Esophagus squamous epithelium (tissue), 5 donors: Measurements from ENCODE around the gene HES2. TPM values are rescaled to one million over a fixed set of nuclear protein-coding genes. Genes with fewer than 3 reads are reported as not detected.
"Not testable (repeated sequence)": the region's sequence is repeated elsewhere in the genome, so short reads cannot be mapped to it uniquely, and the experiment has no call there.

Experiments
- DNase-seq: peaks from one replicate; lab custom pipeline; 2025; lab: John Stamatoyannopoulos, UW
- H3K27ac ChIP-seq, 4 donors: fragments of 200-600 bp; sonication (generic); one replicate each; pipeline ENCODE4 v1.5.1; 2016 to 2019; ENCODE audit warnings: mild to moderate bottlenecking in 1 of 4
- H3K27me3 ChIP-seq, 4 donors: fragments of 200-600 bp; sonication (generic); 1 replicate in 3 of 4; 2 replicates in 1 of 4; pipeline versions ENCODE4 v1.5.1 to v1.6.0; 2017 to 2021; ENCODE audit warnings: antibody characterized with exemption in 1 of 4
- H3K36me3 ChIP-seq, 3 donors: fragments of 200-600 bp; sonication (generic); one replicate each; pipeline ENCODE4 v1.5.1; 2016 to 2019
- H3K4me1 ChIP-seq, 3 donors: fragments of 200-600 bp; sonication (generic); one replicate each; pipeline ENCODE4 v1.5.1; 2017 to 2019
- H3K4me3 ChIP-seq, 4 donors: fragments of 200-600 bp; sonication (generic); 1 replicate in 3 of 4; 2 replicates in 1 of 4; pipeline ENCODE4 v1.5.1; 2016 to 2019; ENCODE audit warnings: mild to moderate bottlenecking in 2 of 4, moderate library complexity in 1 of 4
- H3K9me3 ChIP-seq, 3 donors: fragments of 200-600 bp; sonication (generic); one replicate each; pipeline ENCODE4 v1.5.1; 2016 to 2019
- CTCF ChIP-seq, 6 experiments: fragments of 450-650 bp in 4 of 6; fragments of 200-600 bp in 2 of 6; sonication (generic) in 2 of 6; IDR thresholded peaks; one replicate each; pipeline ENCODE4 v1.5.1; 2016 to 2019; ENCODE audit warnings: antibody characterized with exemption in 6 of 6, mild to moderate bottlenecking in 4 of 6, moderate library complexity in 4 of 6
- POLR2A ChIP-seq, 4 donors: fragments of 450-650 bp; IDR thresholded peaks; one replicate each; pipeline ENCODE4 v1.6.1; 2017; ENCODE audit warnings: antibody characterized with exemption in 4 of 4, mild to moderate bottlenecking in 4 of 4, moderate library complexity in 3 of 4
- WGBS, 2 donors: methylation state at CpG; one replicate each; pipeline ENCODE4 v1.1.5; 2018; 5-methylcytosine and 5-hydroxymethylcytosine counted together
- intact Hi-C: fragments of 100-400 bp; cut with DNase I; formaldehyde crosslinking; loops from one replicate; pipeline ENCODE4 v1.15.0; 2022
- total RNA-seq, 4 donors: library from RNA; depleted of rRNA; stranded (reverse); fragments of >200 nt; gene quantifications; one replicate each; pipeline ENCODE4 v1.1.0, GENCODE V29; 2016
- donor health status: DM: yes; HTN: yes; CAD: no.

The HES2 gene
- total RNA-seq, 4 donors from 2014 or later: 40.5 to 51.9 (median 50.2) TPM

GRCh38 chr1:6447016-6447817, 27.5 kb upstream of the HES2 start:
- Histone ChIP-seq H3K27me3 (peaks cover 9 to 90% (median 17%) of the 10 kb centered on the region in 4 donors), H3K4me1 (peaks cover 17 to 30% (median 21%) of the 10 kb centered on the region in 3 donors), H3K36me3 (peaks cover 0 to 6% (median 0%) of the 10 kb centered on the region in 3 donors), H3K9me3 (no peaks in the 10 kb centered on the region), H3K4me3 (peak overlapping the region in 3 of 4 donors; percentile 13 to 57 (median 35)), H3K27ac (no peak overlapping the region)
- TF ChIP-seq CTCF (IDR thresholded peaks at IDR 0.05) (no peak), POLR2A (IDR thresholded peaks at IDR 0.05) (no peak)
- intact Hi-C loops: no loop called here
- no peak for DNase-seq
- 7% methylated on average over 10 of the region's 67 CpGs; no CpG with 5 or more reads in 1 of the 2 donors for WGBS, 2 donors

- Histone ChIP-seq H3K36me3 (peaks cover 0 to under 1% (median 0%) of the 10 kb centered on the region in 3 donors), H3K27me3 (peaks cover 9 to 90% (median 17%) of the 10 kb centered on the region in 4 donors), H3K4me1 (peaks cover 17 to 30% (median 21%) of the 10 kb centered on the region in 3 donors), H3K9me3 (no peaks in the 10 kb centered on the region), H3K27ac (no peak overlapping the region), H3K4me3 (peak overlapping the region in 1 of 4 donors; percentile 57)
- intact Hi-C loops: no loop called here
- no peak for DNase-seq
- WGBS, 2 donors: 42% methylated on average over 2 of the region's 4 CpGs; no CpG with 5 or more reads in 1 of the 2 donors
- no peak for TF ChIP-seq CTCF (IDR thresholded peaks at IDR 0.05)
- TF ChIP-seq POLR2A (IDR thresholded peaks at IDR 0.05): no peak
Observed at GRCh38 chr1:6446665-6447015, 26.9 kb upstream of the HES2 start.

DNA sequence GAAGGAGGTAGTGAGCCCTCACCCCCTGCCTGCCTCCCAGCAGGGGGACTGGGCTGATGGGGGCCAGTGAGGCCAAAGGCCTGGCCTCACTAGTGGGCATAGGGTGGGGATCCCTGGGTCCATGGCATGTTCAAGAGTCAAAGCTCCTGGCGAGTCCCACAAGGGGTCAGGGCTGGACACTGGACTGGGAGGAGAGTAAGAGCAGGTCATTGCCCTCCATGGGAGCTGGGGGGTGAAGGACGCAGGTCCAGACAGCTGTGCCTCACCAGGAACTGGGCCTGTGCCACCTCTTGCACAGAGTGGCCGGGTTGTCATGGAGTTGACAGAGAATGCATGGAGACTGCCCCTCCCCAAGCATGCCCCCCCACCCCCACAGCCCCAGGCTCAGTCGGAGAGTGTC, 26.2 kb upstream of the HES2 start:
- DNase-seq, intact Hi-C loops, H3K9me3 ChIP-seq, H3K4me3 ChIP-seq, H3K36me3 ChIP-seq, H3K27ac ChIP-seq: not testable (repeated sequence)
- Histone ChIP-seq H3K27me3 (peaks cover 9 to 90% (median 17%) of the 10 kb centered on the region in 4 donors), H3K4me1 (peaks cover 17 to 31% (median 21%) of the 10 kb centered on the region in 3 donors)
- 60% methylated on average over 1 of the region's 4 CpGs; no CpG with 5 or more reads in 1 of the 2 donors for WGBS, 2 donors

- DNase-seq: no peak
- H3K4me1 ChIP-seq: peaks cover 17 to 38% (median 22%) of the 10 kb centered on the region in 3 donors
- no peaks in the 10 kb centered on the region for H3K9me3 ChIP-seq
- intact Hi-C loops: no loop called here
- no peak overlapping the region for H3K27ac ChIP-seq
- 61 to 66% methylated on average over 6 to 8 of the region's 19 CpGs for WGBS, 2 donors
- no peaks in the 10 kb centered on the region for H3K36me3 ChIP-seq
- TF ChIP-seq POLR2A (IDR thresholded peaks at IDR 0.05) (no peak), CTCF (IDR thresholded peaks at IDR 0.05) (peak in 5 of 6 experiments; percentile 29 to 68 (median 40))
- no peak overlapping the region for H3K4me3 ChIP-seq
- H3K27me3 ChIP-seq: peaks cover 9 to 90% (median 17%) of the 10 kb centered on the region in 4 donors
Observed at GRCh38 chr1:6445062-6445763, 25.5 kb upstream of the HES2 start.

DNA sequence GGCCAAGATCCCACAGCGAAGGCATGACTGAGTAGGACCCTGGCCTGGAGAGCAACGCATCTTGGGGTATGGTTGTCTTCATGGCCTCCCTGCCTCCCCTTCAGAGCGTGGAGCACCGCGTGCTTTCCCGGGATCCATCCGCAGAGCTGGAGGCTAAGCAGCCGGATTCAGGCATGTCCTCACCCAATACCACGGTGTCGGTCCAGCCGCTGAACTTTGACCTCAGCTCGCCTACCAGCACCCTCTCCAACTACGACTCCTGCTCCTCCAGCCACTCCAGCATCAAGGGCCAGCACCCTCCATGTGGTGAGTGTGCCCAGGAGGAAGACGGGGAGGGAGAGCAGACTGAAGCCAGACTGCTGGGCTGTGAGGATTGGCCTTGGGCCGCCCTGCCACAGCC, 24.7 kb upstream of the HES2 start:
- intact Hi-C loops: no loop called here
- Histone ChIP-seq H3K9me3 (no peaks in the 10 kb centered on the region), H3K4me3 (no peak overlapping the region), H3K4me1 (peaks cover 22 to 46% (median 27%) of the 10 kb centered on the region in 3 donors), H3K27ac (no peak overlapping the region), H3K36me3 (no peaks in the 10 kb centered on the region), H3K27me3 (peaks cover 9 to 90% (median 16%) of the 10 kb centered on the region in 4 donors)
- no CpG with 5 or more reads among the region's 15 CpGs for WGBS, 2 donors
- no peak for DNase-seq
- TF ChIP-seq POLR2A (IDR thresholded peaks at IDR 0.05): no peak
- TF ChIP-seq CTCF (IDR thresholded peaks at IDR 0.05): no peak
